GM19193 (cell line): Measurements from ENCODE around the gene TNFRSF8.

Experiments used
- POLR2A ChIP-seq: IDR thresholded peaks from 4 replicates; pipeline ENCODE4 v1.6.1; 2011; ENCODE audit not compliant: insufficient read depth, insufficient read length; ENCODE audit errors: extremely low read depth

Gene TNFRSF8

DNA sequence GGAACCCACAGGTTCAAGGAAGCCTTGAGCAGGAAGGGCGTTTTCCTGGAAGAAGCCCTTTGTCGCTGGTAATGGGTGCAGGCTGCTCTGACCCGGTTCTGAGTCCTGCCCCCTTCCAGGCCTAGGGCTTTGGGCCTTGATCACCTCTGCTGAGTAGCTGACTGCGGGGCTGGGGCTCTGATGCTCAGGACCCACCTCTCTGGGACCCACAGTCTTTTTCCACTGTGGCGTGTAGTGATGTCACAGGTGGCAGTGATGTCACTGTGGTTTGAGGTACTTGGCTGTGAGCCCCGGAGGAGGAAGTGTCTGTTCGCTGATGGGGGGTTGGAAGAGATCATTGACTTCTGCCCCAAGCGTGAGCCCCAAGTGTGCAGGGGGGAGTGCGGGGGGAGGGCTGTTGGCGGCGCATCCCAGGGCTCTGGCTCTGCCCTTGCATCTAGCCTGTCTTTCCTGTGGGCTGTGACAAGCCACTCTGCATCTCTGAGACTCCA, 110.6 kb downstream of the TNFRSF8 start:
- TF ChIP-seq POLR2A, result no peak

DNA sequence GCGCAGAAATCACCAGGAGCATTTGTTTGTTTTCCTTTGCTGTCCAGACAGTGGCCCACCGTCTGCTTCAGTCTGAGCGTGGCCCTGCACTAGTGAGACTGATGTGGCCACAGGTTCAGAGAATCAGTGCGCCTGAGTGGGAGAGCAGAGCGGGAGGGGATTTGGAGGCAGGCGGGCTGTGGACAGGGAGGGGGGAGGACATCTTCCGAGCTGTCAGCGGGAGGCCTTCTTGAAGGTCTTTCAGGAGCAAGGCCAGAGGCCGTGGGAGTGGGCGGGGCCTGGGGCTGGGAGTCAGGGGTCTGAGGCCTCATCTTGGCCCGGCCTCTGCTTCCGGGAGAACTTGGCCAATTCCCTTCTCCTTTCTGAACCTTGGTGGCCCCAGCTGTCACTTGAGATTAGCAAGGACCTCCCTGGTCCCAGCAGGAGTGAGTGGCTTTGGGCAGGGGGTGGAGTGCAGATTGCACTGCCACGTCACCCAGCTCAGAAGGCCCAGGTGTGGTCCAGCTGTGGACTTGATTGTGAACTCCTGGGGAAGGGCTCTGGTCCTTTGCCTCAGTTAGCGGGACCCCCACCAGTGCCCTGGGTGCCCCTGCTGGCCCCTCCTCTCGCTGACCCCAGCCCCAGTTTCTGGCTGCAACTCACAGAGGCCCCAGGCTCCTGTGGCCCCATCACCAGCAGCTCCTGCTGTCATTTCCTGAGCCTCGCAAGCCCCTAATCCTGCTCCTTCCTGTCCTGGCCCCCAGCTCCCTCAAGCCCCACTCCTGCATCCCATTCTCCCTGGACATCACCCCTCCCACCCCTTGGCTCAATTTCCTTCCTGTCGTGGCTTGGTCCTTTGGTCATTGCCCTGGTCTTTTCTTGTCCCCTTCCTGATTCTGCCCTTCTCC, 112.1 kb downstream of the TNFRSF8 start:
- no peak for TF ChIP-seq POLR2A

GRCh38 chr1:12176298-12177118, 113.4 kb downstream of the TNFRSF8 start:
- TF ChIP-seq POLR2A, result no peak

- no peak for TF ChIP-seq POLR2A
Measured at GRCh38 chr1:12177156-12177998, 114.3 kb downstream of the TNFRSF8 start.

DNA sequence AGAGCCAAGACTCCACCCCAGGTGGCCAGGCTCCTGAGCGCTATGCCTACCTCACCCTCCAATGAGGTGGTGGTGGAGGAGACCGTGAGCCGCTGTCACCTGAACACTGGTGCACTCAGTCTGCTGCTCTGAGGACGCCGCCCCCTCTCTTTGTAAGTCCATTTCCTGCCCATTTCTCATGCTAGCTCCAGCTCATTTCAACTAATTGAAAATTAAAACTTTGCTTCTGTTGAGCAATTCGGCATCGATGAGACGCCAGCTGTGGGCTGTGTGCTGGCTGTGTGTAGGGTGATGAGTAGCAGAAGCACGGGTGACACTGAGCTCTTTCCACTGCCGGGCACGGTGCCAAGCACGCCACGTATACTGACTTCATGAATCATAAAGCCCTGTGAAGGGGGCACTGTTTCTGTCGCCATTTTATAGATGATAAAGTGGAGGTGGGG, 114.9 kb downstream of the TNFRSF8 start:
- no peak for TF ChIP-seq POLR2A

DNA sequence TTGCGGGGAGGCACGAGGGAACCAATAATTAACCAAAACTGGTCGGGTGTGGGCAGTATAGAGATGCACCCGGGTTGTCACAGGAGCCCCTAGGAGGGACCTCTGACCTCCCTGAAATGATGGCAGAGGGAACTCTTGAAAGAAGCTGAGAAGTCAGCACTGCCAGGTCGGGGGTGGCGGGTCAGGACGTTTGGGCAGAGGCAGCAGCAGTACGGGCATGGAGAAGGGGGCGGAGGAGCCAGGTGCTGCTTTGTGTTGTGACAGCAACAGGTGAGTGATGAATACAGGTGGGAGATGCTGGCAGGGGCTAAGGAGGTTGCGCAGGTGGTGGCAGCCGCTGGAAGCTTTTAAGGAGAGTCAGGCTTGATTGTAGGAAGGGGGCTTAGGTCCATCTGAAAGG, 115.4 kb downstream of the TNFRSF8 start:
- TF ChIP-seq POLR2A, result no peak

- TF ChIP-seq POLR2A, result no peak
Measured at GRCh38 chr1:12179111-12179519, 116.0 kb downstream of the TNFRSF8 start.

- TF ChIP-seq POLR2A, result no peak
Measured at GRCh38 chr1:12179676-12180075, 116.6 kb downstream of the TNFRSF8 start.

DNA sequence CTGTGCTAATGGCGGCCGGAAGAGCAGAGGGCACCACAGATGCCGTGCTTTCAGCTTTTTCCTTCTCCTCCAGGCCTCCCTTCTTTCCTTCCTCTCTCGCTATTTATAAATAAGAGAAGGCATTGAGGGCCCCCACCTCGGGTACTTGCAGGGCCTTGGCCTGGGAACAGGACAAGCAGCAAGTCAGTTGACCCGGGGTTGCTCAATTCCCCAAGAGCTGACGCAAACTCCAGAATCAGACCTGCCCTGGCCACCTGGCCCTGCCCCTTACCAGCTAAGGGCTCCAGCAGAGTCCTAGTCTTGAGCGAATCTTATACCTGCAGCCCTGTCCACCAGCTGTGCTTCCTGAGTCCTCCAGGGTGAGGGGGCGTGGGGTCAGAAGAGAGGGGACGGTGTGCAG, 117.2 kb downstream of the TNFRSF8 start:
- no peak for TF ChIP-seq POLR2A

DNA sequence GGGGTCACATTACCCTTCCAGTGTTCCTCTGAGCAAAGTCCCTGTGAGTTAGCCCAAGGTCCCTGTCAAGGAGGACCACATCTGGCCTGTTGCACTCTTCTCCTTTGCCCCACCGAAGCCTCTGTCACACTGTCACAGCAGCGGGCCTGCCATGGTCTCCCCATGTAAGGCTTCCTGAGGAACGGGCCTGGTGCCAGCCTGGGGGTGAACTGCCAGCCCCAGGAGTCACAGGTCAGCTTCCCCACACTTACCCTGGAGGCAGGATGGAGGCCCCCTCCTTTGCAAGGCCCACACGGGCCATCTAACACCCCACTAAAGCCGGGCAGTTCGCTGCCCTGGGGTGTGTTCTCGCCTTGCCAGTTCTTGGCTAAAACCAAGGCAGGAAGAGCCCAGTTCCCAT, 117.8 kb downstream of the TNFRSF8 start:
- no peak for TF ChIP-seq POLR2A

GRCh38 chr1:12181568-12181967, 118.5 kb downstream of the TNFRSF8 start:
- no peak for TF ChIP-seq POLR2A

DNA sequence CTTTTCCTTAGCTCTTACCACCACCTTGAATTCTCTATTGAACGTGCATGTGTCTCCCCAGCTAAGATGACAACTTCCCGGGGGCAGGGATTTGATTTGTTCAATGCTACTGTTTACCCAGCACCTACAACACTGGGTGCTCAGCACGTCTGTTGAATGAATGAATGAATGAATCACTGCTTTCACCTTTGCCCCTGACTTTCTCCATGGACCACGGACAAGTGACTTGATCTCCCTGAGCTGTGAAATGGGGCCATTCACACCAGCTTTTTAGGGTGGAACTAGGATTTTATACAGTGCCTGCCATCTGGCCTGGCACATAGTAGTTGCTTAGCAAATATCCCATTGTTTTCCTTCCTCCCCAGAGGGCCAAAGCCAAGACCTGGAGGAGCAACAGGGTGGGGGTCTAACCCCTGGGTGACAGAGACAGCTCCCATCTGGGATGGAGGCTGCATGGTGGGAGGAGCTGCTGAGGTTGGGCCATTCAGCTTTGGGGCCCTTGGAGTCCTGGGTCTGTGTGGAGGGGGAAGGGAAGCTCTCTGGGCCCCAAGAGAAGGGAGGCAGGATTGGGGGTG, 119.4 kb downstream of the TNFRSF8 start:
- TF ChIP-seq POLR2A, result no peak

DNA sequence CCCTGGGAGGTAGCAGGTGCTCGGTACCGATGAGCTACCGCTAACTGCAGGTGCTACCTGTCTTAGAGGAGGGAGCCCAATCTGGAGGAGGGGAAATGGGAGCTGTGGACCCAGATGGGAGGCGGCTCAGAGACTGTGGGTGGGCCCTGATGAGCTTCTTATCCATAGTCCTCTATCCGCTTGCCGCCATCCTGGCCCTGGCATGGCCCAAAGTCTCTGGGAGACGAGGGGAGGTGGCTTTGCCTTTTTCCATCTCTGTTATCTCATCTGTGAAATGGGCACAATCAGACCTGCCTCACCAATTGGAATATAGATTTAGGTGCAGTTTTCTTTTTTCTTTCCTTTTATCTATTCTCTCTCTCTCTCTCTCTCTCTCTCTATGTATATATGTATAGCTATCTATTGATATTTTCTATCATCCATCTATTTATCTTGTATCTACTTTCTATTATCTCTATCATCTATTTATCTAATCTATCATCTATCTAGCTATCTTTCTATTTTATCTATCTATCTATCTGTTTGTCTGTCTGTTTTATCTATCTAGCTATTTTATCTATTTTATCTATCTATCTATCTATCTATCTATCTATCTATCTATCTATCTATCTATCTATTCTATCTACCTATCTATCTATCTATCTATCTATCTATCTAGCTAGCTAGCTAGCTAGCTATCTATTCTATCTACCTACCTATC, 120.1 kb downstream of the TNFRSF8 start:
- TF ChIP-seq POLR2A, result no peak
